IPS-11a (cell line): ENCODE data around the gene MLYCD.
A peak's percentile ranks its signal among the peaks of the same experiment; 100 is the strongest.

Experiments
- H3K4me3 ChIP-seq: one replicate; pipeline ENCODE4 v1.5.1; 2013; ENCODE audit warnings: low read depth, low read length, control low read depth

Gene MLYCD

DNA sequence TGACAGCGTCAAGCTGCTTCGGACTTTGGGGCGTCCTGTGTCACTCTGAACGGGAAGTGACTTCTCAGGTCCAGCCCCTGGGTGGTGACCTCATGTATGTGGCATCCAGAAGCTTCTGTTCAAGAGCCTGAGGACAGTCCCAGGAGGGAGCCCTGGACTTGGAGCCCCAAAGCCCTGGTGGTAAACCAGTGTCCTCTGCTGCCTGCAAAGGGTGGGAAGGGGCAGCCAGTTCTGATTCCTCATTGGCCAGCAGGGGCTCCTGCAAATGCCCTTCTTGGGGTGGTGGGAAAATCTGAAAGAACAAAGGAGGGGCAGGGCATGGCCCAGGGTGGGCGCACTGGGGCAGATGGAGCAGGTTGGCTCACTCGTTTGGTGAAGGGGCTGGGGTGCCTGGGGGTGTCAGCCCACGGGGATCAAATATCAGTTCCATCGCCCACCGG, 55.7 kb downstream of the MLYCD start:
- H3K4me3 ChIP-seq, result no peak overlapping the region

DNA sequence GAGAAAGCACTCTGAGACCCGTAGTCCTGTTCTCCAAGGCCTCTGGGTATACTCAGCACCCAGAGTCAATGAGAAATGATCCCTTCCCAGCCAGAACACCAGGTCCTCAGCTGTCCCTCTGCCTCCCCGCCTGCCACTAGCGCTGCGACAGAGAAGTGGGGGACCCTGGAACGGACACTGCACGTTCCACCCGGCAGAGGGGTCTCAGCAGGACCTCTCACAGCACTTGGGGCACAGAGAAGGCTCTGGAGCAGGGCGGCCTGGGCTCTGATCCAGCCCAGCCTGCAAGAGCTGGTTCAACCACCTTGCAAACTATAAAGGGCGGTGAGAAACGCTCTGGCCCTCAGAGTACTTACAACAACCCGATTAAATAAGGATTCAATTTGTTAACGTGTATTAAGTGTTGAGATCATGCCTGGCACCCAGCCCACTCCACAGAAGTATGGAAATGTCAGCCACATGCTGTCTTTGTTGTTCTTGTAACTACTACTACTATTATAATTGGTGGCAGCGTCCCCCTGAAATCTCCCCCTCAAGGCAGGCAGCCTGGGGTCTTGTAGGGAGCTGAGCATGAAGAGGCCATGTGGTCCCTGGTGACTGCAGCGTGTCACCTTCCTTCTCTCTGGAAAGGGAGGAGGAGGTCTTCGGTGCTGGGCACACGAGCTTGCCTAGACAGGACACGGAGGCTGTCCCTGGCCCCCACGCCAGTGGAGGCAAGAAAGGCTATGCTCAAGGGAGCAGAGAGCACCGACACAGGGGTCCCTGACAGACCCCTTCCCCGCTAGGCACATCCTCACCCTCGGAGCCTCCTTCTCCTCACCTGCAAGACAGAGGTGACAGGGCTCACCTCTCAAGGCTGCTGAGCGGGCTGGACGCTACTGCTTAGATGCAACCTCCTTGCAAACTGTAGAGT, 56.6 kb downstream of the MLYCD start:
- no peak overlapping the region for H3K4me3 ChIP-seq

DNA sequence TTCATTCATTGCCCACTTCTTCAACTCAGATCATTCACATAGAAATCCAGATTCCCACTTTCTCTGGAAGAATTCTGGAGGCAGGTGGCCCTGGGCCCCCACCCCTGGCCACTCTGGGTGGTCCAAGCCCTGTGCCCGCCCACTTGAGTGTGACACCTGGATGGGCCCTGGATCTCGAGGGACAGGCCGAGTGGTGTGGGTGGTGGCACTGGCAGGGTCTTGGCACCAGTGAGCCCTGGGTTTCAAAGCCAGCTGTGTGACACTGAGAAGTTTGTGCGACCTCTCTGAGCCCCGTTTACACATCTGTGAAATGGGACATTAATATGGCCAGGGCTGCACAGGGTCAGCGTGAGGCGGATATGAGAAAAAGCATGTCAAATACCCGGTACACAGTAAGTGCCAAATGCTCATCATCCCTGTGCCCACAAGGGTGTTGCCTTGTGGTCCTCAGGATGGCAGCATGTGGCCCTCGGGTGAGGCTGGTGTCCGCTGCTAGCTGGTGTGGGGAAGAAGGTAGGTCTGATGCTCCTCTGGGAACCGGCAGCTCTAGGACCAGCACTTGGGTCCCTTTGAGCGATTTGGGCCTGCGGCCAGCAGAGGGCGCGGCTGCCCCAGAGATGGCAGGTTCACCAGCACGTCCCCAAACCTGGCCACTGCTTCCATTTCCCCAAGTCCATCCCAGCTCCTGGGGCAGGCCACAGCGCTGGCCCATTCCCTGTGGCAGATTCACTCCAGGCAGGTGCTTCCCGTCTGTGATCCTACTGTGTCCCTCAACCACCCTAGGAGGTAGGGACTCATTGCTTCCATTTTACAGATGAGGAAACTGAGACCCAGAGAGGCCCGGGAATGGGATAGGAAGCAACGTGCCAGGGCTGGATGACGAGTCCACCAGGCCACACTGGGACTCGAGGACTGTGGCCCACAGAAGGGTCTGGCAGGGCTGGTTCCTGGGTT, 57.7 kb downstream of the MLYCD start:
- H3K4me3 ChIP-seq, result no peak overlapping the region

DNA sequence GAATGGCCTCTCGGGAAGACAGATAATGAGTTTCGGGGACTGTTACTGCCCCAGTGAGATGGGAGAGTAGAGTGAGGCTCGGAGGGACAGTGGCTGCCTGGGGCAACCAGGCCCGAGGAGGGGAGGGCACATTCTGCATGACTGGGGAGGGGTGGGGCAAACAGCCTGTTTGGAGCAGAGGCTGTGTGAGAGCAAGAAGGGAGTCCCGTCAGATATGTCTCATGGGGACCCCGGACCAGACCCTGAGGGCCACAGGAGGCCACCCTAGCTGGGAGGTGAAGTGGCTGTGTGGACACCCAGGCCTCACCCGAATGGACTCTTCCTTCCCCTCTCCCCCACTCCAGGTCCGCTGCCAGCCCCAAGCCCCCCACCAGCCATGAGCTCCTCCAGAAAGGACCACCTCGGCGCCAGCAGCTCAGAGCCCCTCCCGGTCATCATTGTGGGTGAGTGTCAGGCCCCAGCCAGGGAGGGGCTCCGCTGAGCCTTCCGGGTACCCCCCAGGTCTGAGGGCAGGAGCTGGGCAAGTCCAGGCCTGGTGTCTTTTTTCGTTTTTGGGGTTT, 58.5 kb downstream of the MLYCD start:
- no peak overlapping the region for H3K4me3 ChIP-seq

DNA sequence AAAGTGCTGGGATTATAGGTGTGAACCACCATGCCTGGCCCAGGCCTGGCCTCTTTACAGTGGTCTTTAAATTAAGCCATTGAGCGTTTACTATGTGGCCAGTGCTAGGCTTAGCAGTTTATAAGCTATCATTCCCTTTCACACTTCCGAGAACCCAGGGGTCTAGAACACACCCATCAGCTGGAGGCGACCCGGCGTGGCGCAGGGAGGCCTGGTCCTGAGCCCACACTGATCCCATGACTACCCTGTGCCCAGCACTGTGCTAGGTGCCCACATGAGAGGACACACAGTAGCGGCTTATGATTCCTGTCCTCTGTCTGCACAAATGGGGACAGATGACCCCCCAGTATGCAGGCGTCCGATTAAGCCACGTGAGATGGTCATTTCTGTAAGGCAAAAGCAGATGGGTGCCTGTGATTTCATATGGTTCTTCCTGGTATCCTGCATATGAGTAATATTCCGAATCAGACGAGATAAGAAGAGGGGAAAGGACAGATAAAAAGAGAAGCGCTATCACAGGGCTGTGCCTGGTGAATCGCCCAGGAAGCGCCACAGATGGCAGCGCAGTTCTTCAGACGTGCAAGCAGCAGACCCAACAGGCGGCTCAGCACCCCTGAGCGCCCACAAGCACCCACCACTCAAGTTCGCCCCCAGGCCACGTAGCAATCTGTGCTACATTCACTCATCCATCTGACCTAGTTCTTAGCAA, 59.4 kb downstream of the MLYCD start:
- no peak overlapping the region for H3K4me3 ChIP-seq

DNA sequence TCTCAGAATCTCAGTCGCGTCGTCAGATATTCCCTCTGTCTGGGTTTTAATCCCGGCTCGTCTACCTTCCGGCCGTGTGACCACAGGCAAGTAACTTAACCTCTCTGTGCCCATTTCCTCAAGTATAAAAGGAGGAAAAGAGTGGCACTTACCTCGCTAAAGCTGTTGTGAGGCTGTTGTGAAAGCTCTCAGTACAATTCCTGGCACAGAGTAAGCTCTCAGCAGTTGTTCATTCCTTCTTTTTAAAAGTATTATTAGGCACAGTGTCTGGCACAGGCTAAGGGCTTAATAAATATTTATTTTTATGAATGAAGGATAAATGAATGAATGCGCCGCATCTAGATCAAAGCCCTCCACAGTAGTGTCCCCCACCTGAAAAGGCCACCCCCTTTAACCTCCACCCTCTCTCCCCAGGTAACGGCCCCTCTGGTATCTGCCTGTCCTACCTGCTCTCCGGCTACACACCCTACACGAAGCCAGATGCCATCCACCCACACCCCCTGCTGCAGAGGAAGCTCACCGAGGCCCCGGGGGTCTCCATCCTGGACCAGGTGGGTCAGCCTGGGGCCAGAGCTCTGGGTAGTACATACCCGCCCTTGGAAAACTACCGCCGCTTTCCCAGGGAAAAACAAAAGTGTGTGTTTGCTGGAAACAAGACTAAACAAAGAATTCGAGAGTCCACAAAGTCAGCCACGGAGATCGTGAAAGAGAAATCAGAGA, 60.1 kb downstream of the MLYCD start:
- no peak overlapping the region for H3K4me3 ChIP-seq

DNA sequence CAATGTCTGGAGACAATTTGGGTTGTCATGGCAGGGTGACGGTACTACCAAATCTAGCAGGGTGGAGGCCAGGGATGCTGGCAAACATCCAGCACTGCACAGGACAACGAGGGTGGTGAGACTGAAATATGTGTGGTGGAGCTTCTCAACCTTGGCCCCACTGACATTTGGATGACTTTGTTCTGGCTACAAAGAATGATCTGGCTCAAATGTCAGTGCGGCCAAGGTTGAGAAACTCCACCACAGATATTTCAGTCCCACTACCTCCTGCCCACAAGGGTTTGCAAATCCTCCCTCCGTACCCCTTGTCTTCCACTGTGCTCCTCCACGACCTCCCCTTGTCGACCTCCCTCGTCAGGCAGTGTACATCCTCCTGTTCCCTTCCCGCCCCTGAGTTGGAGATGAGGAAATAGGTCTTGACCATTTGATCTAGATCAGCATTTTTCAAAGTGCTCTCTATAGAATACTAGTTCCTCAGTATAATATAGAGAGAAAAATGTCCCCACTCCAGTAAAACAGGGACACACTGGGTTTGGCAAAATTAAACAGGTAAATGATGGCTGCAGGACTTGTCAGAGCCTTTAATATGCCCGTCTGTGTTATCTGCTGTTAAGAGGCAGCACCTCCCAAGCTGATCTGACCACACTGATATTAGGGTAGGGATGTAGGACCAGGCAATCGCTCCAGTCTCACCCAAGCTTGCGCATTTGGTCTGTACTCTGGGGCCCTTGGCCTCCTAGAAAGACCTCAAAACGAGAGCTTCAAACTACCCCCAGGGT, 60.9 kb downstream of the MLYCD start:
- H3K4me3 ChIP-seq, result no peak overlapping the region

DNA sequence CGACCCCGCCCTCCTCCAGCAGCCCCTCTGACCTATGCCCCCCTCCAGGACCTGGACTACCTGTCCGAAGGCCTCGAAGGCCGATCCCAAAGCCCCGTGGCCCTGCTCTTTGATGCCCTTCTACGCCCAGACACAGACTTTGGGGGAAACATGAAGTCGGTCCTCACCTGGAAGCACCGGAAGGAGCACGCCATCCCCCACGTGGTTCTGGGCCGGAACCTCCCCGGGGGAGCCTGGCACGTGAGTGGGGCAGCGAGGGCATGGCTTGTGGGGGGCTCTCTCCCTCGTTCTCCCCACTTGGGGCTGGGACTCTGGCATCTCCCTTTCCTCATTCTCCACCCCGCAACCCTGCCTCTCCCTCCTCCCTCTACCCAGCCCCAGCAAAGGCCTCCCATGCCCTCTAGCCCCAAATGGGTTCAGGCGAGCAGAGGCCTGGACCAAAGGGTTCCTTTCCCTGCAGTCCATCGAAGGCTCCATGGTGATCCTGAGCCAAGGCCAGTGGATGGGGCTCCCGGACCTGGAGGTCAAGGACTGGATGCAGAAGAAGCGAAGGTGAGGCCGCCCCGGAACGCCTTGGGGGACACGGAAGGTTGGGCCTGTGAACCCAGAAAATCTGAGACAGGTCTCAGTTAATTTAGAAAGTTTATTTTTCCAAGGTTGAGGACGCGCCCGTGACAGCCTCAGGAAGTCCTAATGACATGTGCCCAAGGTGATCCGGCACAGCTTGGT, 61.8 kb downstream of the MLYCD start:
- H3K4me3 ChIP-seq, result no peak overlapping the region

DNA sequence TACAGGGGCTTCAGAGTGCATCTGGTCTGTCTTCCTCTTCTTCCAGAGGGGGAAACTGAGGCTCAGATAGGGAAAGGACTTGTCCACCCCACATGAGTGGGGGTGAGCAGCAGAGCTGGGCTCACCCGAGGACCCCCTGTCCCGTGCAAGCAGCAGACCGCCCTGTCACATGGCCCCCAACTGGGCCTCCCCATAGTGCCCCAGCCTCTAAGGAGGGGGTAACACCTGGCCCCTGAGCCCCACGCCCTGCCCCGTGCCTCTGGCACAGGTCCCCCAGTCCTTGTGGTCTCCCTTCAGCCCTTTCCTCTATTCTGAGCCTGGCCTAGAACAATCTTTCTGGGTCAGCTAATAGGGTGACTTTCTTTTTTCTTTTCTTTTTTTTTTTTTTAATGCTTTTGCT, 62.7 kb downstream of the MLYCD start:
- no peak overlapping the region for H3K4me3 ChIP-seq

DNA sequence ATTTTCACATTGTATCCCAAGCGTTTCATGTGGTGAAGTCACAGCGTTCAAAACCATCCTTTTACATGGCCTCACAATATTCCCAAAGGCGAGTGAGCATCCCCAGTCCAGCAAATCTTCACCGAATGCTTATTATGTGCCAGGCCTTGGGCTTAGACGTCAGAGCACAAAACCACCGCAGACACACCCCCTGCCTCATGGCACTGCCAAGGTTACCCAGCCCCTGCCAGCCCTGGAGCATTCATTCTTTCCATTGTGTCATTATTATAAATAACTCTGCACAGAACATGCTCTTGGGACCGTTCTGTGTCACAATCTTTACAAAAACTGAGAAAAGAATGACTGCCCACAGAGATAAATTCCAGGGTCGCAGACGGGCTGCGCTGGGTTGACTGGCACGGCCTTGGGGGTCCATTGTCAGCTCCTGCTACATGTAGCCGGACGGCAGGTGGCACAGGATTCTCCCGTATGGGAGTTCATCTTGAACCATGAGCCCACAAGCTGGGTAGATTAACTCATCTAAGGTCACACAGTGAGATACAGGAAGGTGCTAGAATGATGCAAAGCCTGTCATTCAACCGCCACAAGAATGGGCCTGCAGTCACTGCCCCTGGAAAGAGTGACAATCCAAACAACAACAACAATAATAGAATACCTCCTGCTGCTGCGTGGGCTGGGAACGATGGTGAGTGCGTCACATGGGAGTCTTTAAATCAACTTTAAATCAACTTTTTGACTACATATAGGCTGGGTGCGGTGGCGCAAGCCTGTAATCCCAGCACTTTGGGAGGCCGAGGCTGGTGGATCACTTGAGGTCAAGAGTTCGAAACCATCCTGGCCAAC, 64.6 kb downstream of the MLYCD start:
- H3K4me3 ChIP-seq, result no peak overlapping the region

DNA sequence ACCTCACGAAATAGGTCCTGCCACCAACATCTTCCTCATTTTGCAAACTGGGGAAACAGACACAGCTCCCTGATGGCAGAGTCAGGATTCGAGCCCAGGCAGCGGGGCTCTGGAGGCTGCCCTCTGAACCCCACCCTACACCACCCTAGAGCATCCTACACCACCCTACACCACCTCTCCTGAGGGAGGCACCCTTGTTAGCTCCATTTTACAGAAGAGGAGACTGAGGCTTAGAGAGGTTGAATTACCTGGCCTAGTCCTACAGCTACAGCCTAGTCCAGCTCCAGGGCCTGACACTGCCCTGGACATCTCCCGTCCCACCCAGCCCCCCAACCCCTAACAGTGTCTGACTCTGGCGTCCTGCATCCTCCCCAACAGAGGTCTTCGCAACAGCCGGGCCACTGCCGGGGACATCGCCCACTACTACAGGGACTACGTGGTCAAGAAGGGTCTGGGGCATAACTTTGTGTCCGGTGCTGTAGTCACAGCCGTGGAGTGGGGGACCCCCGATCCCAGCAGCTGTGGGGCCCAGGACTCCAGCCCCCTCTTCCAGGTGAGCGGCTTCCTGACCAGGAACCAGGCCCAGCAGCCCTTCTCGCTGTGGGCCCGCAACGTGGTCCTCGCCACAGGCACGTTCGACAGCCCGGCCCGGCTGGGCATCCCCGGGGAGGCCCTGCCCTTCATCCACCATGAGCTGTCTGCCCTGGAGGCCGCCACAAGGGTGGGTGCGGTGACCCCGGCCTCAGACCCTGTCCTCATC, 65.9 kb downstream of the MLYCD start:
- no peak overlapping the region for H3K4me3 ChIP-seq

DNA sequence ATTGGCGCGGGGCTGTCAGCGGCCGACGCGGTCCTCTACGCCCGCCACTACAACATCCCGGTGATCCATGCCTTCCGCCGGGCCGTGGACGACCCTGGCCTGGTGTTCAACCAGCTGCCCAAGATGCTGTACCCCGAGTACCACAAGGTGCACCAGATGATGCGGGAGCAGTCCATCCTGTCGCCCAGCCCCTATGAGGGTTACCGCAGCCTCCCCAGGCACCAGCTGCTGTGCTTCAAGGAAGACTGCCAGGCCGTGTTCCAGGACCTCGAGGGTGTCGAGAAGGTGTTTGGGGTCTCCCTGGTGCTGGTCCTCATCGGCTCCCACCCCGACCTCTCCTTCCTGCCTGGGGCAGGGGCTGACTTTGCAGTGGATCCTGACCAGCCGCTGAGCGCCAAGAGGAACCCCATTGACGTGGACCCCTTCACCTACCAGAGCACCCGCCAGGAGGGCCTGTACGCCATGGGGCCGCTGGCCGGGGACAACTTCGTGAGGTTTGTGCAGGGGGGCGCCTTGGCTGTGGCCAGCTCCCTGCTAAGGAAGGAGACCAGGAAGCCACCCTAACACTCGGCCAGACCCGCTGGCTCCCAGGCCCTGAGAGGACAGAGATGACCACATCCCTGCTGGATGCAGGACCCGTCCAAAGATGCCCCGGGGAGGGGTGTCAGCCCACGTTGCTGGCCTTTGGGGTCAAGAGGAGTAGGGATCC, 66.7 kb downstream of the MLYCD start:
- H3K4me3 ChIP-seq, result no peak overlapping the region

DNA sequence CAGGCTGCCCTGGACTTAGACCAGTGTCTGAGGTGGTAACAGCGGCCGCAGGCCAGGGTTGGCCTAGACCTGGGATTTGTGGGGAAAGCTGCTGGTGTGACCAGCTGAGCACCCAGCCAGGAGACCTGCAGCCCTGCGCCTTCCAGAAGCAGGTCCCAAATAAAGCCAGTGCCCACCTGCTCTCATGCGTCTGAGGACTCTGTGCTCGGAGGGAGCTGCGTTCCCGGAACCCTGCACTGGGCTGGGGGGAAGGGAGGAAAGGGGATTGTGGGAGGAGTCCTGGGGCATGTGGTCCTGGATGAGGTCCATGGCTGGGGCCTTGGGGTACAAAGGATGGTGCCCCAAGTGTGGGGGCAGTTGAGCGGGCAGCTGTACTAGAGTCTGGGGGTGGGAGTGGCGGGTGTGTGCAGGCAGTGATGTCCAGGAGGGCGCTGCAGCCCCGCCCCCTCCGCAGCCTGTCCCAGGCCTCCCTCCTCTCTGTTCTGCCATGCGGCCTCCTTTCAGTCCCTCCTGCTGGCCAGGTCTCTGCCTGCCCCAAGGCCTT, 67.3 kb downstream of the MLYCD start:
- no peak overlapping the region for H3K4me3 ChIP-seq

DNA sequence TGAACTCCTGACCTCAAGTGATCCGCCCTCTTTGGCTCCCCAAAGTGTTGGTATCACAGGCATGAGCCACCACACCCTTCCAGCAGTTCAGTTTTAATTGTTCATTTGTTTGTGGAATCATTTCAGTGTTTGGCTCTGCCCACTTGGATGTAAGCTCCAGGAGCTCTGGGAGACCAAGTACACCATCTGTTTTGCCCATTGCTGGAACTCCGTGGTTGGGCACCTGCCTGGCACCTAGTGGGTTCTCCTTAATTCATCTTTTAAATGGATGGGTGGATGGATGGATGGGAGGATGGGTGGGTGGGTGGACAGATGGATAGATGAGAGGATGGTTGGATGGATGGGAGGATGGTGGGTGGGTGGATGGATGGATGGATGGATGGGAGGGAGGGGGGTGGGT, 68.2 kb downstream of the MLYCD start:
- H3K4me3 ChIP-seq, result no peak overlapping the region

DNA sequence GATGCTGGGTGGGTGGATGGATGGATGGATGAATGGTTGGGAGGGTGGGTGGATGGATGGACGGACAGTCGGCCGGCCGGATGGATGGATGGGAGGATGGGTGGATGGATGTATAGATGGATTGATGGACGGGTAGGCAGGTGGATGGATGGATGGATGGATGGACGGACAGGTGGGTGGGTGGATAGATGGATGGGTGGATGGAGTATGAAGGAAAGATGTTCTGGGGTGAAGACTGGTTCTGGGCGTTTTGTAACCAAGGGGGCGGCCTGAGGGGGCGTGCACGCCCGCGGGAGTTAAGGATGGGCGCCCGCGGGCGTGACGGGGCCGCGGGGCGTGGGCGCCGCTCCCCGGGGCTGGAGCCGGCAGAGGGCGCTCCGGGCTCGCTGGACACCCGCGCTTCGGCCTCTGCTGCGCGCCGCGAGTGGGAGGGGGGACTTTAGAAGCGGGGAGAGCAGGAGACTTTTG, 69.0 kb downstream of the MLYCD start, which contains the start of gene NECAB2:
Gene NECAB2, plus strand, starts transcription at position 407 of the 468 bp plus-strand sequence. CDS start 405 bp downstream, outside the sequence.
- peak within 1 kb of the TSS; percentile 18 for H3K4me3 ChIP-seq

DNA sequence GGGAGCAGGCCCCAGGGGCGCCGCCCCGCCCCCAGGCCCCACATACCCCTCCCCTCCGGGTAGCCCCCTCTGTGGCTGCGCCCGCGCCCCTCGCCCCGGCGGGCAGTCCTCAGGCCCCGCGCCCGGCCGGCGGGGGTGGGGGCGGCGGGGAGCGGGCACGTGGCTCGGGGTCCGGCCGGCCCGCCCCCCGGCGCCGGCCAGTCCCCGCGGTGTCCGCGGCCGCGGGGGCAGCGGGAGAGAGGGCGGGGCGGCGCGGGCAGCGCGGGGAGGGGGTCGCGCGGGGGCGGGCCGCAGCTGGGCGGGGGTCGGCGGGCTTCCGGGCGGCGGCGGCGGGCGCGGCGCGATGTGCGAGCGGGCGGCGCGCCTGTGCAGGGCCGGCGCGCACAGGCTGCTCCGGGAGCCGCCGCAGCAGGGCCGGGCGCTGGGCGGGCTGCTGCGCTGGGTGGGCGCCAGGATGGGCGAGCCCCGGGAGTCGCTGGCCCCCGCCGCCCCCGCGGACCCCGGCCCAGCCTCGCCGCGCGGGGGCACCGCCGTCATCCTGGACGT, 69.5 kb downstream of the MLYCD start:
- H3K4me3 ChIP-seq, result peak overlapping the region; percentile 18
